Stimulated activated memory B cell treated with anti-CD40 and anti-IgM and Interleukin-4, amounts not matched to agents 10 μg/mL and 1 μg/mL and 100 μg/mL, for 72 hours (primary cell): ENCODE data around the gene PAK2.
"Not testable (repeated sequence)": the region's sequence is repeated elsewhere in the genome, so short reads cannot be mapped to it uniquely, and the experiment has no call there.

Experiments used
- ATAC-seq: fragments of 150-1000 bp; cut with Tn5 transposase; 2 replicates; pipeline ENCODE4 v1.10.0; 2021
- H3K27ac Mint-ChIP-seq: one replicate; pipeline ENCODE4 v1.8.0; 2022; ENCODE audit warnings: mild to moderate bottlenecking, mixed read lengths
- H3K27me3 Mint-ChIP-seq: one replicate; pipeline ENCODE4 v1.8.0; 2022; ENCODE audit warnings: mixed read lengths
- H3K36me3 Mint-ChIP-seq: one replicate; pipeline ENCODE4 v1.8.0; 2022; ENCODE audit warnings: mixed read lengths
- H3K4me1 Mint-ChIP-seq: one replicate; pipeline ENCODE4 v1.8.0; 2022; ENCODE audit warnings: mixed read lengths
- H3K4me3 Mint-ChIP-seq: one replicate; pipeline ENCODE4 v1.8.0; 2022; ENCODE audit warnings: mild to moderate bottlenecking, moderate library complexity, mixed read lengths
- H3K9me3 Mint-ChIP-seq: one replicate; pipeline ENCODE4 v1.8.0; 2022; ENCODE audit warnings: mixed read lengths

The PAK2 gene

GRCh38 chr3:196837819-196838420 lies 98.3 kb downstream of the PAK2 start:
- H3K27ac Mint-ChIP-seq: no peak overlapping the region
- no peaks in the 10 kb centered on the region for H3K9me3 Mint-ChIP-seq
- H3K27me3 Mint-ChIP-seq: no peaks in the 10 kb centered on the region
- no peaks in the 10 kb centered on the region for H3K4me1 Mint-ChIP-seq
- no peak overlapping the region for H3K4me3 Mint-ChIP-seq
- no peaks in the 10 kb centered on the region for H3K36me3 Mint-ChIP-seq
- peak; percentile 81 for ATAC-seq

- not testable (repeated sequence) for H3K27ac Mint-ChIP-seq, ATAC-seq, H3K27me3 Mint-ChIP-seq, H3K4me3 Mint-ChIP-seq, H3K9me3 Mint-ChIP-seq, H3K36me3 Mint-ChIP-seq, H3K4me1 Mint-ChIP-seq
These were observed 99.7 kb downstream of the PAK2 start for GRCh38 chr3:196839351-196839750.

GRCh38 chr3:196842567-196843434 lies 103.1 kb downstream of the PAK2 start:
- Mint-ChIP-seq H3K9me3 (no peaks in the 10 kb centered on the region), H3K36me3 (no peaks in the 10 kb centered on the region), H3K4me1 (no peaks in the 10 kb centered on the region), H3K4me3 (no peak overlapping the region), H3K27me3 (no peaks in the 10 kb centered on the region), H3K27ac (no peak overlapping the region)
- no peak for ATAC-seq

- Mint-ChIP-seq H3K27me3 (no peaks in the 10 kb centered on the region), H3K27ac (no peak overlapping the region), H3K9me3 (no peaks in the 10 kb centered on the region), H3K36me3 (no peaks in the 10 kb centered on the region), H3K4me3 (no peak overlapping the region), H3K4me1 (no peaks in the 10 kb centered on the region)
- ATAC-seq: no peak
These were observed 103.9 kb downstream of the PAK2 start for GRCh38 chr3:196843435-196844110.

DNA sequence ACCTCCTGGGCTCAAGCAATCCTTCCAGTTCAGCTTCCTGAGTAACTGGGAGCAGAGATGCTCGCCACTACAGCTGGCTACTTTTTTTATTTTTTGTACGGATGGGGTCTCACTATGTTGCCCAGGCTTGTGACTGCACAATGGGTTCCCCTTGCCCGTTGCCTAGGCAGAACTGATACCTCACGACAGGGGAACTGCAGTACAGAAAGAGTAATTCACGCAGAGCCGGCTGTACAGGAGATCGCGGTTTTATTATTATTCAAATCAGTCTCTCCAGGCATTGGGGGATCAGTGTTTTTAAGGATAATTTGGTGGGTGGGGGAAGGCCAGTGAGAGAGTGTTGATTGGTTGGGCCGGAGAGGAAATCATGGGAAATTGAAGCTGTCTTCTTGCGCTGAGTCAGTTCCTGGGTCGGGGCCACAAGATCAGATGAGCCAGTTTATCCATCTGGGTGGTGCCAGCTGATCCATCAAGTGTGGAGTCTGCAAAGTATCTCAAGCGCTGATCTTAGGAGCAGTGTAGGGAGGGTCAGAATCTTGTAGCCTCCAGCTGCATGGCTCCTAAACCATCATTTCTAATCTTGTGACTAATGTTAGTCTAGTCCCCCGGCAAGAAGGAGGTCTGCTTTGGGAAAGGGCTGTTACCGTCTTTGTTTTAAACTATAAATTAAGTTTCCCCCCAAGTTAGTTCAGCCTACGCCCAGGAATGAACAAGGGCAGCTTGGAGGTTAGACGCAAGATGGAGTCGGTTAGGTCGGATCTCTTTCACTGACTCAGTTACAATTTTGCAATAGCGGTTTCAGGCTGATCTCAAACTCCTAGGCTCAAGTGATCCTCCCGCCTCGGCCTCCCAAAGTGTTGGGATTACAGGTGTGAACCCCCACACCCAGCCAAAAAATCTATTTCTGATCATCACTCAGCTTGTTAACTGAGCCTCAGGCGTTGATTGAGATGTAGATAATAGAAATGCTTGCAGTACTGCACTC lies 104.9 kb downstream of the PAK2 start:
- H3K36me3 Mint-ChIP-seq, H3K27ac Mint-ChIP-seq, H3K4me3 Mint-ChIP-seq, H3K9me3 Mint-ChIP-seq, ATAC-seq, H3K27me3 Mint-ChIP-seq, H3K4me1 Mint-ChIP-seq: not testable (repeated sequence)

DNA sequence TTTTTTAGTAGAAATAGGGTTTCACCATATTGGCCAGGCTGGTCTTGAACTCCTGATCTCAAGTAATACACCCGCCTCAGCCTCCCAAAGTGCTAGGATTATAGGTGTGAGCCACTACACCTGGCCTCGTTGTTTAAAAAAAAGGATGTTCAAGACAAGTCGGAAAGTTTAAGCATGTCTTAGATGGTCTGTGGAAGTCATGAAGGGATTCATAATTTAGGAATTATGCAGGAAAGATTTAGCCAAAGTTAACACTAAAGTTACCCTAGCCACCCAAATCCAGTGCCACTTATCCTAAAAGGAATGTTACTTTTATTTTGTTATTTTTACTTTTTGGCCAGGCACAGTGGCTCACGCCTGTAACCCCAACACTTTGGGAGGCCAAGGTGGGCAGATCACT lies 108.7 kb downstream of the PAK2 start:
- not testable (repeated sequence) for ATAC-seq, H3K9me3 Mint-ChIP-seq, H3K4me3 Mint-ChIP-seq, H3K27ac Mint-ChIP-seq, H3K4me1 Mint-ChIP-seq, H3K36me3 Mint-ChIP-seq
- H3K27me3 Mint-ChIP-seq: peaks cover 27% of the 10 kb centered on the region

- no peaks in the 10 kb centered on the region for H3K9me3 Mint-ChIP-seq
- ATAC-seq: no peak
These were observed 109.6 kb downstream of the PAK2 start for GRCh38 chr3:196849180-196849741.

DNA sequence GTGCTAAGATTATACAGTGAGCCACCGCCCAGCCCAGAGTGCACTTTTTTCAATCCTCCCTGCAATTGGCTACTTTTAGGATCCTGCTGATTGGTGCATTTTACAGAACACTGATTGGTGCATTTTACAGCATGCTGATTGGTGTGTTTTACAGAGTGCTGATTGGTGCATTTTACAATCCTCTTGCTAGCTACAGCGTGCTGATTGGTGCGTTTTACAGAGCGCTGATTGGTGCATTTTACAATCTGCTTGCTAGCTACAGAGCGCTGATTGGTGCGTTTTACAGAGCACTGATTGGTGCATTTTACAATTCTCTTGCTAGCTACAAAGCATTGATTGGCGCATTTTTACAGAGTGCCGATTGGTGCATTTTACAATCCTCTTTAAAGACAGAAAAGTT lies 123.3 kb downstream of the PAK2 start:
- not testable (repeated sequence) for H3K4me3 Mint-ChIP-seq, H3K27ac Mint-ChIP-seq, H3K9me3 Mint-ChIP-seq, H3K27me3 Mint-ChIP-seq, H3K36me3 Mint-ChIP-seq, ATAC-seq
- peaks cover 10% of the 10 kb centered on the region for H3K4me1 Mint-ChIP-seq

More at GRCh38 chr3:196849180-196849741, 109.6 kb downstream of the PAK2 start:
- Mint-ChIP-seq H3K4me1 (no peaks in the 10 kb centered on the region), H3K4me3 (no peak overlapping the region), H3K27me3 (peaks cover 30% of the 10 kb centered on the region), H3K36me3 (no peaks in the 10 kb centered on the region), H3K27ac (no peak overlapping the region)

GRCh38 chr3:196867155-196867506 lies 127.5 kb downstream of the PAK2 start:
- H3K4me1 Mint-ChIP-seq: peaks cover 24% of the 10 kb centered on the region
- no peaks in the 10 kb centered on the region for H3K27me3 Mint-ChIP-seq
- no peaks in the 10 kb centered on the region for H3K36me3 Mint-ChIP-seq
- no peak for ATAC-seq
- peak overlapping the region; percentile 84 for H3K27ac Mint-ChIP-seq
- H3K4me3 Mint-ChIP-seq: peak overlapping the region; percentile 93
- no peaks in the 10 kb centered on the region for H3K9me3 Mint-ChIP-seq

DNA sequence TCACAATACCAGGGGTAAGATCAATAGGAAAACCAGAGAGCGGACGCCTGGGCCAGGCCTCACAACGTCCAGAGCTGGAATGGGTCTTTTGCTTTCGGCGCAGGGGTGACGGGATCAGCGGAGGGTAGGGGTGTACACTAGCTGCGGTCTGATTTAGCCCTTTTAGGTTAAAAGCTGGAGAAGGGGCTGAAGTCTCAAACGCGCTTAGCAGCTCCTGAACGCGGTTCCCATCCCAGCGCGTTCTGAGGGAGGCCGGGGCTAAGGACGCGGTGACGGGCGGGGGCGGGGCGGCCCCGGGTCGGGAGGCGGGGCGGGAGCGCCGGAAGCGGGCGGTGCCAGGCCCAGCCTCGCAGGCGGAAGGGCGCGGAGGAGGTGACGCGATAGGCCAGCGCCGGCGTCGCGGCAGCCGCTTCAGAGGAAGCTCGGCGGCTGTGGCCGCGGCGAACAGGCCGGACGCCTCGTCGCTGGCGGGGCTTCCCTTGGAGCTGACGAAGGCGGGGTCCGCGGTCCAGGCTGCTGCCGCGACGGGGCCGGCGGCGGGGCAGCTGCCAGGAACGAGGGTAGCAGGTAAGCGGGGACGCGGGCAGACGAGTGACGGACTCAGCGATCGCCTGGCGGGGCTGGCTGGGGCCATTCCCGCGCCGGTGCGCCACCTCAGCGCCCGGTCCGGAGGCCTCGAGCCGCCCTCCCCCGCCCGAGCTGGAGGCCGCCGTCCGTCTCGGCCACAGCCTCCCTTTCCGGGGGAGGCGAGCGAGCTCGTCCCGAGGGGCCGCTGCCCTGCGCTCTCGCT lies 128.0 kb downstream of the PAK2 start, which contains the start of gene SENP5:
Gene SENP5, plus strand, starts transcription at position 414 of the 790 bp plus-strand sequence. CDS start 17,262 bp downstream, outside the sequence.
- Mint-ChIP-seq H3K4me3 (peak within 1 kb of the TSS; percentile 93), H3K4me1 (peaks cover 25% of the 10 kb centered on the region)
- peak; percentile 98 for ATAC-seq

GRCh38 chr3:196868297-196868661 lies 128.6 kb downstream of the PAK2 start:
- peak overlapping the region; percentile 93 for H3K4me3 Mint-ChIP-seq
- no peaks in the 10 kb centered on the region for H3K9me3 Mint-ChIP-seq
- peak overlapping the region; percentile 84 for H3K27ac Mint-ChIP-seq
- H3K27me3 Mint-ChIP-seq: no peaks in the 10 kb centered on the region
- H3K4me1 Mint-ChIP-seq: peaks cover 25% of the 10 kb centered on the region
- H3K36me3 Mint-ChIP-seq: no peaks in the 10 kb centered on the region
- ATAC-seq: peak; percentile 31

More for the DNA sequence above, 128.0 kb downstream of the PAK2 start, which contains the start of gene SENP5:
- no peaks in the 10 kb centered on the region for H3K9me3 Mint-ChIP-seq
- peak within 1 kb of the TSS; percentile 84 for H3K27ac Mint-ChIP-seq
- no peaks in the 10 kb centered on the region for H3K27me3 Mint-ChIP-seq
- no peaks in the 10 kb centered on the region for H3K36me3 Mint-ChIP-seq

DNA sequence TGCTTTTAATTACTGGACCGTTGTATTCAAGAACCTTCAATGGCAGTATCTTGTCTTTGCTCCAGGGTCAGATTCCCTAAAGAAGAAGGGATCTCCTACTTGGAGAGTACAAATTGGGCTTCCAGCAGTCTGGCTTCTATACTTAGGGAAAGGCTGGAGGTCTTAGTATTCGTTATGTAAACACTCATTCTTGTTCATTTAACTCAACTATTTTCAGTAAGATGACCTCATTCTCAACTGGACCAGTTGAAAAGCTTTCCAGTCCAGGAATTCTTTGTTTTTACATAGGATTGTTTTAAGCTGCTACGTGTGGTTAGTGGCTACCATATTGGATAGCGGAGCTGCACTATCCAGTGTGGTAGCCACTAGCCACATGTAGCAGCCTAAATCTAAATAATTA lies 132.7 kb downstream of the PAK2 start:
- no peaks in the 10 kb centered on the region for H3K9me3 Mint-ChIP-seq
- H3K4me1 Mint-ChIP-seq: peaks cover 39% of the 10 kb centered on the region
- H3K27me3 Mint-ChIP-seq: no peaks in the 10 kb centered on the region
- H3K4me3 Mint-ChIP-seq: no peak overlapping the region
- no peak overlapping the region for H3K27ac Mint-ChIP-seq
- no peak for ATAC-seq
- H3K36me3 Mint-ChIP-seq: peaks cover 4% of the 10 kb centered on the region

DNA sequence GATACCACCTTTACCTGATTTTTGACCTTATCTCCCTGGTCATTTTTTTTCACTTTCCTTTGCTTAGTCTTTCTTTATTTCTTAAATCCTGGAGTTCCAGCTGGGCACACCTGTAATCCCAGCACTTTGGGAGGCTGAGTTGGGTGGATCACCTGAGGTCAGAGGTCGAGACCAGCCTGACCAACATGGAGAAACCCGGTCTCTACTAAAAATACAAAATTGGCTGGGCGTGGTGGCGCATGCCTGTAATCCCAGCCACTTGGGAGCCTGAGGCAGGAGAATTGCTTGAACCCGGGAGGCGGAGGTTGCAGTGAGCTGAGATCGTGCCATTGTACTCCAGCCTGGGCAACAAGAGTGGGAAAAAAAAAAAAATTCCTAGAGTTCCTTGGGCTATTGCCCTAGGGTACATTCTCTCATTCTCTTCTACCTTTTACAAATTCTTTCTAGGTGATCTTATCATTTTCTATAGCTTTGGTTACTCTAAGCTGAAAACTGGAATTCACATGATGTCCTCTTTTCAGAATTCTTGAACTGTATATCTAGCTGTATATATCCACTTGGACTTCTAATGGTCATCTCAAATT lies 134.9 kb downstream of the PAK2 start:
- not testable (repeated sequence) for H3K27ac Mint-ChIP-seq, H3K9me3 Mint-ChIP-seq, H3K4me3 Mint-ChIP-seq, H3K27me3 Mint-ChIP-seq, ATAC-seq, H3K36me3 Mint-ChIP-seq
- peaks cover 52% of the 10 kb centered on the region for H3K4me1 Mint-ChIP-seq
